ENCODE data around the gene EVX2. TPM values are rescaled to one million over a fixed set of nuclear protein-coding genes. Genes with fewer than 3 reads are reported as not detected.

EVX2 gene
- total RNA-seq, 1 experiment from 2014 or later: not detected

DNA sequence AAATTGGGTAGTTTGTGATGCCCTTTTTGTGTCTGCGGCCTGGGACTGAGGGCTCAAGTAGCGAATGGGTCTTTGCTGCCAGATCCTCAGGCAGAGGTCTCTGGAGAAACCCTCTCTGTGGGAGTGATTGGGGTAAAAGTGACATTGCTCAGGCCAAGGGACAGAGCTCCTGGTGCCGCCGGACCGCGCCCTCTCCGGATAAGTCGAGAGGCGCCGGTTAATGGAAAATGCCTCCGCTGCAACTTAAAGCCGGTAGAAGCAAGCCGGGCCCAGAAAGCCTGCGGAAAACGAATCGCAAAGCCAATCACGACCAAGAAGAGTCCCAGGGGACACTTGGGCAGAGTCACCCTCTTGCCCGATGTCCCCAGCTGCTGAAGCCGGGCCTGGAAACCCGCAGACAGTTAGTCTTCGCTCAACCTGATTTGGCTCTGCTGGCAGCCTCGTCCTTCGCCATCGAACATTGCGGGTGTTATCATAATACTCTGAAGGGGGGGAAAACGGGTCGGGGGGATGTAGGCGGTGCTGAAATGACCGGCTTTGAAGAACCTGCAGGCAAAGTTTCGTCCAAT, 15.5 kb upstream of the EVX2 start:
- Mint-ChIP-seq H3K27me3 (ENCODE audit: low read depth) (peaks cover 99% of the 10 kb centered on the region), H3K9me3 (no peaks in the 10 kb centered on the region), H3K4me1 (peaks cover 62% of the 10 kb centered on the region), H3K4me3 (peak overlapping the region; percentile 65), H3K27ac (no peak overlapping the region), H3K36me3 (no peaks in the 10 kb centered on the region)
- ChIA-PET CTCF (interaction anchor here (2.7 to 4.2 kb wide), 4 partner anchors 11 to 409 kb away, joined by 11 to 56 read pairs (median 22); no protein-coding TSS in a partner anchor), POLR2A (interaction anchor here (0.6 kb wide), 1 partner anchor 35 kb away, joined by 7 read pairs; no protein-coding TSS in a partner anchor)
- ATAC-seq: no peak
- peak; percentile 18 for DNase-seq (ENCODE audit: low spot score)
- TF ChIP-seq GABPB1 (CRISPR knock-in tag; IDR thresholded peaks at IDR 0.05) (no peak), ZSCAN18 (CRISPR knock-in tag; IDR thresholded peaks at IDR 0.05) (no peak), KAT7 (CRISPR knock-in tag; IDR thresholded peaks at IDR 0.05; ENCODE audit: borderline replicate concordance) (no peak), ZNF232 (CRISPR knock-in tag; IDR thresholded peaks at IDR 0.05) (no peak)

DNA sequence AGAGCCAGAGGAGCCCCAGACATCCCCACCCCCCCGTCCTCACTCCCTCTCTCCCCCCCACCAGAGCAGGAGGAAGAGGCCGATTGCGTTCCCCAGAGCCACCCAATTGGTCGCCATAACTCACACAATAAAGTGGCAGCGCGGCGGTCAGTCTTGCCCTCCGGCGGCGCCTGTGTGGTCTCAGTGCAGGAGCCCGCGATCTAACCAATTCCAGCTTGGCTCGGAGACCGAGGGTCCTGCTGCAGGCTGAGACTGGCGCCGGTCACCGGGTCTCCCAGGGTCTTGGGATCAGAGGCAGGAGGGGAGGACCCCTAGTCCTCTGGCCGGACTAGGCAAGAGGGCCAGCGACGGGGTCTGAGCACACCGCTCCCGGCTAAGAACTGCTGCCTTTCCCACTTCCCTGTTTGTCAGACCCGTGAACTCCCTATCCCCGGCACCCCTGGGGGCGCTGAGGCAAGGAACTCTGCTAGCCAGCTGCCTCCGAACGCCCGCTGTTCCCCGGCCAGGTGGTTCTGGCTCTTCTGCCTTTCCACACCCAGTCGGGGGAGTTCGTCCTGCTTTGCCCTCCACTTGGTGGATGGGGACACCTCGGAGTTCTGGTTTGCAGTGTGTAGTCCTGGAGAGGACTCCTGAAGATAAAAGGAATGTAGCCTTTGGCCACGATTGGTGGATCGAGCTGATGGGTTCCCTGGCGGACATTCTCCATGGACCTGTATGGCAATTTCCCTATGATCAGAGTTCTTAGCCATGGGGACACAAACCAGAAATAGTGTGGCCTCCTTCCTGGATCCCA, 14.8 kb upstream of the EVX2 start:
- Mint-ChIP-seq H3K36me3 (no peaks in the 10 kb centered on the region), H3K27ac (no peak overlapping the region), H3K4me3 (peak overlapping the region; percentile 65), H3K9me3 (no peaks in the 10 kb centered on the region), H3K27me3 (ENCODE audit: low read depth) (peaks cover 99% of the 10 kb centered on the region), H3K4me1 (peaks cover 62% of the 10 kb centered on the region)
- DNase-seq (ENCODE audit: low spot score) (peak; percentile 49), ATAC-seq (peak; percentile 1)
- CTCF ChIA-PET: interaction anchor here (0.8 to 4.2 kb wide), 20 partner anchors 8 to 895 kb away, joined by 3 to 56 read pairs (median 6); partner anchors contain the start of genes HOXD11 and LNPK
- TF ChIP-seq AFF4 (CRISPR knock-in tag; IDR thresholded peaks at IDR 0.05; ENCODE audit: borderline replicate concordance): no peak
- peak; percentile 60; the same call in 1 of the 2 replicates for TF ChIP-seq ZNF423 (CRISPR knock-in tag; IDR thresholded peaks at IDR 0.05)
- TF ChIP-seq ZNF219 (CRISPR knock-in tag; IDR thresholded peaks at IDR 0.05; ENCODE audit: borderline replicate concordance): no peak
- no peak for TF ChIP-seq IRF2 (CRISPR knock-in tag; IDR thresholded peaks at IDR 0.05; ENCODE audit: borderline replicate concordance, low read depth)
- TF ChIP-seq FOXP1 (CRISPR knock-in tag; IDR thresholded peaks at IDR 0.05; ENCODE audit: borderline replicate concordance): no peak
- TF ChIP-seq, protein P1, sequence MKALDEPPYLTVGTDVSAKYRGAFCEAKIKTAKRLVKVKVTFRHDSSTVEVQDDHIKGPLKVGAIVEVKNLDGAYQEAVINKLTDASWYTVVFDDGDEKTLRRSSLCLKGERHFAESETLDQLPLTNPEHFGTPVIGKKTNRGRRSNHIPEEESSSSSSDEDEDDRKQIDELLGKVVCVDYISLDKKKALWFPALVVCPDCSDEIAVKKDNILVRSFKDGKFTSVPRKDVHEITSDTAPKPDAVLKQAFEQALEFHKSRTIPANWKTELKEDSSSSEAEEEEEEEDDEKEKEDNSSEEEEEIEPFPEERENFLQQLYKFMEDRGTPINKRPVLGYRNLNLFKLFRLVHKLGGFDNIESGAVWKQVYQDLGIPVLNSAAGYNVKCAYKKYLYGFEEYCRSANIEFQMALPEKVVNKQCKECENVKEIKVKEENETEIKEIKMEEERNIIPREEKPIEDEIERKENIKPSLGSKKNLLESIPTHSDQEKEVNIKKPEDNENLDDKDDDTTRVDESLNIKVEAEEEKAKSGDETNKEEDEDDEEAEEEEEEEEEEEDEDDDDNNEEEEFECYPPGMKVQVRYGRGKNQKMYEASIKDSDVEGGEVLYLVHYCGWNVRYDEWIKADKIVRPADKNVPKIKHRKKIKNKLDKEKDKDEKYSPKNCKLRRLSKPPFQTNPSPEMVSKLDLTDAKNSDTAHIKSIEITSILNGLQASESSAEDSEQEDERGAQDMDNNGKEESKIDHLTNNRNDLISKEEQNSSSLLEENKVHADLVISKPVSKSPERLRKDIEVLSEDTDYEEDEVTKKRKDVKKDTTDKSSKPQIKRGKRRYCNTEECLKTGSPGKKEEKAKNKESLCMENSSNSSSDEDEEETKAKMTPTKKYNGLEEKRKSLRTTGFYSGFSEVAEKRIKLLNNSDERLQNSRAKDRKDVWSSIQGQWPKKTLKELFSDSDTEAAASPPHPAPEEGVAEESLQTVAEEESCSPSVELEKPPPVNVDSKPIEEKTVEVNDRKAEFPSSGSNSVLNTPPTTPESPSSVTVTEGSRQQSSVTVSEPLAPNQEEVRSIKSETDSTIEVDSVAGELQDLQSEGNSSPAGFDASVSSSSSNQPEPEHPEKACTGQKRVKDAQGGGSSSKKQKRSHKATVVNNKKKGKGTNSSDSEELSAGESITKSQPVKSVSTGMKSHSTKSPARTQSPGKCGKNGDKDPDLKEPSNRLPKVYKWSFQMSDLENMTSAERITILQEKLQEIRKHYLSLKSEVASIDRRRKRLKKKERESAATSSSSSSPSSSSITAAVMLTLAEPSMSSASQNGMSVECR (CRISPR knock-in tag; IDR thresholded peaks at IDR 0.05; ENCODE audit: borderline replicate concordance): no peak
- POLR2A ChIA-PET: interaction anchor here (0.6 kb wide), 2 partner anchors 14 to 34 kb away, joined by 4 to 7 read pairs; no protein-coding TSS in a partner anchor

All from WTC11 (cell line).